ENCODE data around the gene SMC4.
A peak's percentile ranks its signal among the peaks of the same experiment; 100 is the strongest.
"Not testable (repeated sequence)": the region's sequence is repeated elsewhere in the genome, so short reads cannot be mapped to it uniquely, and the experiment has no call there.

SMC4 gene

DNA sequence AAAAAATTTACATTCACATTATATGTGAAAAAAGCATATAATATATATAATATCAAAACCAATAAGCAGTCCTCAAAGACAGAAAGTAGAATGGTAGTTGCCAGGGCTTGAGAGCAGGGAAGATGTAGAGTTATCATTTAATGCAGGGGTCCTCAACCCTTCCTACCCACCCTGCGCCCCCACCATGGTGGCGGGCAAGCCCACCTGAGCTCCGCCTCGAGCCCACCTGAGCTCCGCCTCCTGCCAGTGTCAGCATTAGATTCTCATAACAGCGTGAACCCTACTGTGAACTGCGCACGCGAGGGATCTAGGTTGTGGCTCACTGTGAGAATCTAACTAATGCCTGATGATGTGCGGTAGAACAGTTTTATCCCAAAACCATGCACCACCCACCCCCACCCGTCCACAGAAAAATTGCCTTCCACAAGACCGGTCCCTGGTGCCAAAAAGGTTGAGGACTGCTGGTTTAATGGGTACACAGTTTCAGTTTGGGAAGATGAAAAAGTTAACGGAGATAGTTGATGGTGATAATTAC is 47.1 kb downstream of the SMC4 start:
- peaks cover 4% of the 10 kb centered on the region for H3K36me3 ChIP-seq (ENCODE audit: insufficient read depth, low read length)
- H3K9ac ChIP-seq (ENCODE audit: low read depth, low read length), result no peak overlapping the region
- H3K4me1 ChIP-seq (ENCODE audit: insufficient read depth, low read length), result no peaks in the 10 kb centered on the region; the same call in 1 of the 2 replicates
- peaks cover 8% of the 10 kb centered on the region; the same call in 1 of the 2 replicates for H3K9me3 ChIP-seq (ENCODE audit: control insufficient read depth, insufficient read depth, low read length)

DNA sequence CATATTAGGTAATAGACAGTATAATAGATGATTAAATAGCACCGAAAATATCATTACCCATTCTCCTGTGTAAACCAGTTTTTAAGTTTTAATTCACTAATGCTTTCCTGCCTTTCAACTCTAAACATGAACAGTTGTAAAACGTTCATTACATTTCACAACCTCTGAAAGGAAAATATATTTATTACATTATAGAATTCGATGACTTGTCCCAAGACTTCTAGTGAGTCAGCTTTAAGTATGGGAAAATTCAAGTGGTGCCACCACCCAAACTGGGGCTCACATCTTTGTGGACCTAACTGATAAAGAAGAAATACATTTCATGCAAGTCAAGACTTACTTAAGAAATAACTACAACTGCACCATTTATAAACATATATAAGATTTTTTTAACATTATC is 48.1 kb downstream of the SMC4 start:
- Histone ChIP-seq H3K9ac (ENCODE audit: low read depth, low read length) (no peak overlapping the region), H3K4me1 (ENCODE audit: insufficient read depth, low read length) (no peaks in the 10 kb centered on the region; the same call in 1 of the 2 replicates), H3K9me3 (ENCODE audit: control insufficient read depth, insufficient read depth, low read length) (peaks cover 7% of the 10 kb centered on the region; the same call in 1 of the 2 replicates), H3K36me3 (ENCODE audit: insufficient read depth, low read length) (peaks cover 4% of the 10 kb centered on the region)

DNA sequence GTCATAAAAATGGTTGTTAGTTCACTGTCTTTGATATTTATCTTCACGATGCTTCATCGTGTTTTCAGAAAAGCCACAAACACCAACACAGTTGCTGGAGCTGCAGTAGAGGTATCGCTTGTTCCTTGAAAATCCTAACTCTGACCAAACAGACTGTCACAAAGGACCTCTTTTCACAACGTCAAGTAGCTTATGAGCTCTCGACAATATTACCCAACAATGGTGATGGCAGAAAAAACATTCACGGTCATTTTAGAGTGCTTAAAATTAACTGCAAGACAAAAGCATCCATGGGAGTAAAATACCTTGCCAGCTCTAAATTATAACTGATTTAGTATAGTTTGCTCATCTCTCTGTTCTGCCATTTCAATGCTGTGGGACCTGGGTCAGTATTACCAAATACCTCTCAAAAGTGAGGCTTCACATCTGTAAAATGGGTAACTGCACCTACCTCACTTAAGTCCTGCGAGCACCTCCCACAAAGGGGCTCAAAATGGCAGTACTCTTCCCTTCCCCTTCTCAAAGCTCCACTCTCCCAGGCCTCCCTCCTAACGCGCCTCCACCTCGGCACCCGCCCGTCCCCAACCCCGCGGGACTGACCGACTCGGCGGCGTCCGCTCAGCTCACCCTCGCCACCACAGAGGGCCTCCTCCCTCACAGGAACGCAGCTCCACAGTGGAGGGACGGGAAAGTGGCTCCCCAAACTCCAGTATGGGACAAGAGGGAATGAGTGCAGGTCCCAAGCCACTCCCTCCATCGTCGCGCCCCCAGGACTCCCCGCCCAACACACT is 49.6 kb downstream of the SMC4 start:
- Histone ChIP-seq H3K36me3 (ENCODE audit: insufficient read depth, low read length) (peaks cover 4% of the 10 kb centered on the region), H3K9me3 (ENCODE audit: control insufficient read depth, insufficient read depth, low read length) (0 out of 2 replicates have a peak, but pooled peaks cover 5% of the 10 kb centered on the region), H3K9ac (ENCODE audit: low read depth, low read length) (peak overlapping the region; percentile 94), H3K4me1 (ENCODE audit: insufficient read depth, low read length) (no peaks in the 10 kb centered on the region; the same call in 1 of the 2 replicates)

DNA sequence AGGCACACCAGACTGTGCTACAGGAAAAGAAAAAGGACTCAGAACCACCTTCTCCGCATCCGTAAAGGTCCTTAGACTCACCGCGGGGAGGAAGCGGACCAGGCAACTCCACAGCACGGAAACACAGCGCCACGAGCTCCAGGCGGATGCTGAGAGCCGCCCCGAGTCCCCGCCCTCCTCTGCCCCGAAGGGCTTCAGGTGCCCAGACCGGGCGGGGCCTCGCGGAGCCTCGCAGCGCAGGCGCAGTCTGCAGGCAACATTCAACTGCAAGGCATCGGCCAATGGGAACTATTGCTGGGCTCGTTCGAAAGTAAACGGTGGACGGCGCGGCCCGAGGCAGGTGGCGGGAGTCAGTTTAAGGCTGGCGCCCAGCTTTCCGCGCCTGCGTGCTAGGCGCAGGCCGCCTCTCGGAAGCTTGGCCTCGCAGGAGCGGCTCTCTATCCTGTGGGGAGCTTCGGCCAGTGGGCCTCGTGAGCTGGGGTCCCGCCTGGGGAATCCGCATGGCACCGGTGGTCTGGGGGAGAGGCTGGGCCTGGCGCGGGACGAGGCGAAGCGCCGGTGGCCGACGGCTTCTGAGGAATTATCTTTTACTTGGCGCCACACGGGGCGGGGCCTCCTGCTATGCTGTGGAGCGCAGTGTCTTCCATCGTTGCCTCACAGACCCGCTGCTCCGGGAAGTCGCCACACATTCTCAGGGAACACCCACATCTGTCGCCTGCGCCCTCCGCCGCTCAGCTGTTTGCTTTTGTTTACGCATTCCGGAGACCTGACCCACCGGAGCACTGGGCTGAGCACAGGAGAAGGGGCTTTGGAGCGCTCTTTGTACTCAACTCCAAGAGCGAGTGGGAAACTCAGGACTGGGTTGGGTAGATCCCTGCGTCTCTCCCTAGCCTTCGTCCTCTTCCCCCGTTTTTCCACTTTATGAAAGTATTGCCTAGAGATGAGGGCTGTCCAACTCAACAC is 50.5 kb downstream of the SMC4 start, which contains the start of gene TRIM59:
TSS of gene TRIM59 (minus strand) at position 151 of the 963 bp plus-strand sequence. CDS start 10,603 bp downstream, outside the sequence.
- Histone ChIP-seq H3K9me3 (ENCODE audit: control insufficient read depth, insufficient read depth, low read length) (0 out of 2 replicates have a peak, but pooled peaks cover 2% of the 10 kb centered on the region), H3K4me1 (ENCODE audit: insufficient read depth, low read length) (no peaks in the 10 kb centered on the region; the same call in 1 of the 2 replicates), H3K9ac (ENCODE audit: low read depth, low read length) (peak within 1 kb of the TSS; percentile 94), H3K36me3 (ENCODE audit: insufficient read depth, low read length) (peaks cover 1% of the 10 kb centered on the region)

DNA sequence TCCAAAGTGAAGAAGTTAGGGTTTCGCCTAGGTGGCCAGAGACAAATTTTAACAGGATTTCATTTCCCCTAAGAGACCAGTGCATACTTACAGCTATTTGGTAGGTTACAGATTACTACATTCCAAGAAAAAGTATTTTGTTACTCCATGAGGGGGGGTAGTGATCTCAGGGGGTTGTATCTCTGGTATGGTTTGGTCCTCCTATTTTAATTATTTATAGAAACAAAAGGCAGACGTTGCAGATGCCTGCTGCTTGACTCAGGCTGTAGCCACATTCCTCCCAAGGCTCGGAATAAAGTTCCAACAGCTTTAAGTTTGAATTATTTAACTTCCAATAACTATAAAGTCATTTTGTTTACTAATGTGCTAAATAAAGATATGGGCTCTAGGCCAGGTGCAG is 51.4 kb downstream of the SMC4 start:
- Histone ChIP-seq H3K9ac (ENCODE audit: low read depth, low read length) (peak overlapping the region; percentile 94), H3K36me3 (ENCODE audit: insufficient read depth, low read length) (no peaks in the 10 kb centered on the region; the same call in 1 of the 2 replicates), H3K4me1 (ENCODE audit: insufficient read depth, low read length) (no peaks in the 10 kb centered on the region; the same call in 1 of the 2 replicates), H3K9me3 (ENCODE audit: control insufficient read depth, insufficient read depth, low read length) (no peaks in the 10 kb centered on the region)

DNA sequence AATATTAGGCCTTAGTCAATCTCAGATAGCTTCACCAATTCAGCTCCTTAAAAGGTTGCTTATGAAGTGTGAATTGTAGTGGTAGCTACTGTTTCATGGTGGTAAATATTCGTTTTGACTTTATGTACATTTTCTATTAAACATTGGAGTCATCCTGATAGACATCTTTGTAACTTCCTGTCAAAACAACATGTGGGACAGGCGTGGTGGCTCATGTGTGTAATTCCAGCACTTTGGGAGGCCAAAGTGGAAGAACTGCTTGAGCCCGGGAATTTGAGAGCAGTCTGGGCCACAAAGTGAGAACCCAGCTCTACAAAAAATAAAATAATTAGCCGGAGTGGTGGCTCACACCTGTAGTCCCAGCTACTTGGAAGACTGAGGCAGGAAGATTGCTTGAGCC is 52.2 kb downstream of the SMC4 start:
- Histone ChIP-seq H3K9me3 (ENCODE audit: control insufficient read depth, insufficient read depth, low read length) (no peaks in the 10 kb centered on the region), H3K36me3 (ENCODE audit: insufficient read depth, low read length) (no peaks in the 10 kb centered on the region; the same call in 1 of the 2 replicates), H3K9ac (ENCODE audit: low read depth, low read length) (no peak overlapping the region), H3K4me1 (ENCODE audit: insufficient read depth, low read length) (no peaks in the 10 kb centered on the region; the same call in 1 of the 2 replicates)

DNA sequence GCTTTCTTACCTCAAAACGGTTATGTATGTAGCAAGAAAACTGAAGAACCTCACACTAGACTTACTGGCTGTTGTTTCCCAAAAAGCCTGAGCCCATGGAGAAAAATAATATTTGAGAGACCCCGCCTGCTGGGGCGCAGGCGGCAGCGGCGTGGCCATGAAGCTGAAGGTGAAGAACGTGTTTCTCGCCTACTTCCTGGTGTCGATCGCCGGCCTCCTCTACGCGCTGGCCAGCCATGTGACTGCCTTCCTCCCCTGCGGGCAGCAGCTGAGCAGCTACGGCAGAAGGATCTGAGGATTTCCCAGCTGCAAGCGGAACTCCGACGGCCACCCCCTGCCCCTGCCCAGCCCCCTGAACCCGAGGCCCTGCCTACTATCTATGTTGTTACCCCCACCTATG is 52.8 kb downstream of the SMC4 start:
- not testable (repeated sequence) for H3K9me3 ChIP-seq (ENCODE audit: control insufficient read depth, insufficient read depth, low read length); H3K4me1 ChIP-seq (ENCODE audit: insufficient read depth, low read length); H3K36me3 ChIP-seq (ENCODE audit: insufficient read depth, low read length); H3K9ac ChIP-seq (ENCODE audit: low read depth, low read length)

DNA sequence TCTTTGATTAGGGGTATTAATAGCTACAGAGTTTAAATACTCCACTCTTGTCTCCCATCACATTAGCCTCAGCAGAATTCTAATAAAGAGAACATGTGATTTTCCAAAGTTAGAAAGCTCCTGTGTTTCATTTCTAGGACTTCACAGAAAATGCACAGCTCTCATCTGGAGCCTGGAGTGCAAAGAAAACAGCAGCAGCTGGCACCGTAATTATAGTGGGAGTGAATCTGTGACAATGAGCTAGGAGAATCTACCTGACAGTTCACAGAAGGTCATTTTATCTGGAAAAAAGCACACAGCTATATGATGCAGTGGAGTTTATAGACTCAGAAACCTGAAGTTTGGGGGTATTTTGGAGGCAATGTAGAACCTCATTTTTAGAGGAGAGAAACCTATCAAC is 55.5 kb downstream of the SMC4 start:
- Histone ChIP-seq H3K9me3 (ENCODE audit: control insufficient read depth, insufficient read depth, low read length) (no peaks in the 10 kb centered on the region), H3K36me3 (ENCODE audit: insufficient read depth, low read length) (no peaks in the 10 kb centered on the region), H3K4me1 (ENCODE audit: insufficient read depth, low read length) (no peaks in the 10 kb centered on the region; the same call in 1 of the 2 replicates), H3K9ac (ENCODE audit: low read depth, low read length) (no peak overlapping the region)

DNA sequence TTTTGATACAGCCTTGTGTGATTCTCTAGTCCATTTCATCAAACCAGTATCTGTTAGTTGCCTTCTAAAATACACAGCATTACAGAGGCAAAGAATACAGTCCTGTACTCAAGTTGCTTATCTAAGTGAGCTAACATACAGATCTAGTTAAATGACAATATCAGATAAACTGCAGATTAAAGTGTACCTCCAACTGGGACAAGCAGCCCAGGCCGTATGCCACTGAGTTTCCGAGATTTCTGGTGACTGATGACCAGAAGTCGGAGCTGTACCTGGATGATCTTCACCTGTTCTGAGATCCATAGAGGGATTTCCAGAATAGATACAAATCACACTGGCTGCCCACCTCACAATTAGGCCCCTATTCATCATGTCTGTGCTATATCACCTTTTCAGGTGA is 56.4 kb downstream of the SMC4 start:
- Histone ChIP-seq H3K9me3 (ENCODE audit: control insufficient read depth, insufficient read depth, low read length) (no peaks in the 10 kb centered on the region), H3K4me1 (ENCODE audit: insufficient read depth, low read length) (no peaks in the 10 kb centered on the region; the same call in 1 of the 2 replicates), H3K36me3 (ENCODE audit: insufficient read depth, low read length) (no peaks in the 10 kb centered on the region), H3K9ac (ENCODE audit: low read depth, low read length) (no peak overlapping the region)

DNA sequence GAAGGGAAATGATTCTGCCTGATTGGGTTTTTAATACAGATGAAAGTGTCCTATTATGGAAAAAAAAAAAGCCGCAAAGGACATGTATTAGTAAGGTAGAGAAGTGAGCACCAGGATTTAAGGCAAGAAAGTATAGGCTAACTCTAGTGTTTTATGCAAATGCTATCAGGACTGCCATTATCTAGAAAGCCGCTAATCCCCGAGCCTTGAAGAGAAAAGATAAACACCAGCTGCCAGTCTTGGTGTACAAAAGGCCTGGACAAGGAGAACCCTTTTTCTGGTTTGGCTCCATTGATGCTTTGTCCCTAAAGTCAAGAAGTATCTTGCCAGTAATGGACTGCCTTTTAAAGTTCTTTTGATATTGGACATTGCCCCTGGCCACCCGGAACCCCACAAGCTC is 58.7 kb downstream of the SMC4 start:
- Histone ChIP-seq H3K9ac (ENCODE audit: low read depth, low read length) (no peak overlapping the region), H3K4me1 (ENCODE audit: insufficient read depth, low read length) (no peaks in the 10 kb centered on the region), H3K36me3 (ENCODE audit: insufficient read depth, low read length) (no peaks in the 10 kb centered on the region), H3K9me3 (ENCODE audit: control insufficient read depth, insufficient read depth, low read length) (no peaks in the 10 kb centered on the region; the same call in 1 of the 2 replicates)

DNA sequence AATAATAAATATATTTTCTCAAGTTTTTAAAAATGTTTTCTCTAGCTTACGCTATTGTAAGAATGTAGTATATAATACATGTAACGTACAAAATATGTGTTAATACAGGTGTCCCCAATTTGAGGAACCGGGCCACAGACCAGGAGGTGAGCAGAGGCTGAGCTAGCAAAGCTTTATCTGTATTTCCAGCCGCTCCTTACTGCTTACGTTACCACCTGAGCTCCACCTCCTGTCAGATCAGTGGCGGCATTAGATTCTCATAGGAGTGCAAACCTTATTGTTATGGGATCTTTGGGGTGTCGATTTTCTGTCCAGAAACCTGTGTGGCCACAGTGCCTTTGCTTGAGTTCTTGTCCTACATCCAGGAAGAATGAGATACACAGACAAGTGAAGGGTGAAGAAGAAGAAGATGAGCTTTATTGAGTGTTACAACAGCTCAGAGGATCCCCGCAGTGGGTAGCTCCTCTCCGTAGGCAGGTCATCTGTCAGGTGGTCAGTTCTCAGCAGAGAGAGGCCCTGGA is 60.1 kb downstream of the SMC4 start:
- Histone ChIP-seq H3K9ac (ENCODE audit: low read depth, low read length) (no peak overlapping the region), H3K36me3 (ENCODE audit: insufficient read depth, low read length) (no peaks in the 10 kb centered on the region), H3K4me1 (ENCODE audit: insufficient read depth, low read length) (no peaks in the 10 kb centered on the region), H3K9me3 (ENCODE audit: control insufficient read depth, insufficient read depth, low read length) (no peaks in the 10 kb centered on the region; the same call in 1 of the 2 replicates)

DNA sequence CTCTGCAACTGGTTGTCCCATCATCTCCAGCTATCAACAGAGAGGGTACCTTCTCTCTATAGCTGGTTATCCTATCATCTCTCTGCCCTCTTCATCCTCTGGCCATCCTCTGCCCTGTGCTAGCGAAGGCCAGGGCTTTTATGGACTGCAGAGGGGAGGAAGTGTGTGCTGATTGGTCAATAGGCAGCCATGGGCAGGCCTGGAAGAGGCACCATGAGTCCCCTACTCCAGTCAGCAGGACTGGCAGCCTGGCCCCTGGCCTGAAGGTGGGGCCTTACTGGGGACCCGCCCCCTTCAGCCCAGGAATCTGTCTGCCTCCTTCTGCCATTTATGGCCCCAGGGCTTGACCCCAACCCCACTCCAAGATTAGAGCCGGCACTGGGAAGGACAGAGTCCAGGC is 60.6 kb downstream of the SMC4 start:
- H3K36me3 ChIP-seq (ENCODE audit: insufficient read depth, low read length), result no peaks in the 10 kb centered on the region
- no peaks in the 10 kb centered on the region for H3K4me1 ChIP-seq (ENCODE audit: insufficient read depth, low read length)
- H3K9me3 ChIP-seq (ENCODE audit: control insufficient read depth, insufficient read depth, low read length), result no peaks in the 10 kb centered on the region; the same call in 1 of the 2 replicates
- H3K9ac ChIP-seq (ENCODE audit: low read depth, low read length), result no peak overlapping the region

DNA sequence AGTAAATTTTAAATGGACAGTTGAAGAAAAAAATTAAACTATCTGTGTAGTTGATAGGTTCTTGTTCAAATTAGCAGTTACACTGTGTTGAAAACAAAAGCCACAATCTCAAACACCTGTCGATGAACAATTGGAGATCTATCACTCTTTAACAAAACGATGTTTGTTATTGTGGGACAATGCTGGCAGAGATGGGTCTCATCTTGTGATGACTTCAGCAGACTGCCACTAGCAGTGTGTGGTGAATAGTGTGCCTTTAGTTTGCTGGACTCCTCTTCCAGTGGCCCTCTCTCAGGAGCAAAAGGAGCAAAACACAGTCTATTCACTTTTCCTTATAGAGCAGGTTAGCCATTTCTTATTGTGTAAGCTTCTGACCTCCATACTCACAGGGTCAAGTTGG is 64.9 kb downstream of the SMC4 start:
- Histone ChIP-seq H3K36me3 (ENCODE audit: insufficient read depth, low read length) (no peaks in the 10 kb centered on the region), H3K4me1 (ENCODE audit: insufficient read depth, low read length) (no peaks in the 10 kb centered on the region), H3K9ac (ENCODE audit: low read depth, low read length) (no peak overlapping the region), H3K9me3 (ENCODE audit: control insufficient read depth, insufficient read depth, low read length) (no peaks in the 10 kb centered on the region; the same call in 1 of the 2 replicates)

DNA sequence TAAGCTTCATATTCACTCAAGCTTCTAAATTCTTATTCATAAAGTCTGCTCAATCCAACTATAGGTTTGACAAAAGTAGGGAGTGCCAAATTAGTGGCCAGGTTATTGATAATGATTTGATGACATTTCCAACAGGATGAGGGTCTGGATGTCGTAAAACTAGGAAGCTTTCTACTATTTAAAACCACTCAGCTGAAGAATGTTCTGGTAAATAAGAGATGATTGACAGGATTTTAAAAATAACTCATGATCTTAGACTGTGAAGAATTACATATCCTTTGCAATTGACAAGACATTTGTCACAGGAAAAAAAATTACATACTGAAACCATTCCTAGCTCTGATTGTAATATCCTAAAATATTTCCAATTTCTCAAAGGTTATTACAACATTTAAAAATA is 65.5 kb downstream of the SMC4 start:
- H3K36me3 ChIP-seq (ENCODE audit: insufficient read depth, low read length), result no peaks in the 10 kb centered on the region
- no peak overlapping the region for H3K9ac ChIP-seq (ENCODE audit: low read depth, low read length)
- H3K9me3 ChIP-seq (ENCODE audit: control insufficient read depth, insufficient read depth, low read length), result no peaks in the 10 kb centered on the region; the same call in 1 of the 2 replicates
- H3K4me1 ChIP-seq (ENCODE audit: insufficient read depth, low read length), result no peaks in the 10 kb centered on the region
